HG03571 (cell line): ENCODE results near the gene NT5C3A.
"Not testable (repeated sequence)": the region's sequence is repeated elsewhere in the genome, so short reads cannot be mapped to it uniquely, and the experiment has no call there.

Source experiments
- ATAC-seq: cut with Tn5 transposase; IDR thresholded peaks from one replicate; pipeline ENCODE4 v1.9.1; 2021; ENCODE audit not compliant: unreplicated experiment

Gene NT5C3A

DNA sequence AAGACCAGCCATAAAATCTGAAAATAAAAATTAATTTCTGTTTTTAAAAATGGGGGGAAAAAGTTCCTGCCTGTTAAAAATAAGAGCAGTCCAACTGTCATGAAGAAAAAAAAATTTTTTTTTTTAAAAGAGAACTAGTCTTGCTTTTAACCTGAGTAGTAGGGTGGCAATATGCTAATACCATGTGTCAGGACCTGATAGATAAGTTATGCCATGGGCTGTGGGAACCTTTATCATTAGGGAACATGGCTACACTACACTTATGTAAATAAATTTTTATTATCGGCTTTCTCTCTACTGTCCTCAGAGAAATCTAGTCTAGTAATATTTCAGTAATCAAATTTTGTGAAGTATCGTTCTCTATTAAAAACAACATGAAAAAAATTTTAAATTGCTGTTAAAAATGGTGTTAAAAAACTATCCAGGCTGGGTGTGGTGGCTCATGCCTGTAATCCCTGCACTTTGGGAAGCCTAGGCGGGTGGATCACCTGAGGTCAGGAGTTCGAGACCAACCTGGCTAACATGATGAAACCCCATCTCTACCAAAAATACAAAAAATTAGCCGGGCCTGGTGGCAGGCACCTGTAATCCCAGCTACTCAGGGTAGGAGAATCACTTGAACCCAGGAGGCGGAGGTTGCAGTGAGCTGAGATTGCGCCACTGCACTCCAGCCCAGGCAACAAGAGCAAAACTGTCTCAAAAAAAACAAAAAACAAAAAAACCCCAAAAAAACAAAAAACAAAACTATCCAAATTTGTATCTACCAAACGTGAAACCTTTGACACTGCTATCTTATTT lies 20.7 kb downstream of the NT5C3A start:
- no peak for ATAC-seq

DNA sequence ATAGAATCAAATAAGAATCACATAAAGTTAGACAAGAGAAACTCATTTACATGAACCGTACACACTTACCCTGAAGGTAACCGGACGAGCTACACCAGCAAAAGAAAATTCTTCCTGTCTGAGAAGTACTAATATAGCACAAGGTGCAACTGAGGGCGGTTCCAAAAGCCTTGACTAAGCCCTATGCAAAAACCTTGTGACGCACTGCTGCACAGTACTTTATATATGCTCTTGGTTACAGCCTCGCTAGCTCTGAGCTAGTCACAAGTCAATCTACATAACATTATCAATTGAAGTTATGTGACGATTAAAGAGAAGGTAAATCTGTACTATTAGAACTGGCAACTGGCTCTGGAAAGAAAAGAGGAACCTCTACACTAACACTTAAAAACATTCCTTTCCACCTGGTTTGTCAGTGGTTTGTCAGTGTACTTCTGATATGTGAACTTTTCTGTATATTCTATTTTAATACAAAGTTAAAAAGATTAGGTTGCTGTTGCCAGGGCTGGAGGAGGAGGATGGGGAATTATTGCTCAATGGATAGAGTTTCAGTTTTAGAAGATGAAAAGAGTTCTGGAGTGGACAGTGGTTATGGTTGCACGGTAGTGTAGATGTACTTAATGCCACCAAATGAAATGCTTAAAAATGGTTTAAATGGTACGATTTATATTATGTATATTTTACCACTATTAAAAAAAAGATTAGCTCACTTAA lies 21.6 kb downstream of the NT5C3A start:
- peak; percentile 91 for ATAC-seq

DNA sequence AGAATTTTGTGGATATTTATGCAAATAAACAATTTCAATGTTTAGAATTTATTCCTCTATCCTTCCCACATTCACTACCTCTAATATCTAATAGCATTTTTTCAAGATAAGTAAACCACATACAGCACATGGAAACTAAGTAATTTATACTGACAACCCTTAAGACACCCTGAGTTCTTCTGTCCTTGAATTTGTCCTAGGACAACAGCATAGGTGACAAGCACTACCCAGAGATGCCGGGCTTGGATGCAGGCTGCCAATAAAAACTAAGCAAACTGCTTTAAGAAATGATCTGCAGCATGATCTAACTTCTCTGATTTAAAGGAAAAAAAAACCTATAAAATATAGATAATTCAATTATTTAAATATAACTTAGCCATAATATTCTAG lies 22.7 kb downstream of the NT5C3A start:
- ATAC-seq = no peak

DNA sequence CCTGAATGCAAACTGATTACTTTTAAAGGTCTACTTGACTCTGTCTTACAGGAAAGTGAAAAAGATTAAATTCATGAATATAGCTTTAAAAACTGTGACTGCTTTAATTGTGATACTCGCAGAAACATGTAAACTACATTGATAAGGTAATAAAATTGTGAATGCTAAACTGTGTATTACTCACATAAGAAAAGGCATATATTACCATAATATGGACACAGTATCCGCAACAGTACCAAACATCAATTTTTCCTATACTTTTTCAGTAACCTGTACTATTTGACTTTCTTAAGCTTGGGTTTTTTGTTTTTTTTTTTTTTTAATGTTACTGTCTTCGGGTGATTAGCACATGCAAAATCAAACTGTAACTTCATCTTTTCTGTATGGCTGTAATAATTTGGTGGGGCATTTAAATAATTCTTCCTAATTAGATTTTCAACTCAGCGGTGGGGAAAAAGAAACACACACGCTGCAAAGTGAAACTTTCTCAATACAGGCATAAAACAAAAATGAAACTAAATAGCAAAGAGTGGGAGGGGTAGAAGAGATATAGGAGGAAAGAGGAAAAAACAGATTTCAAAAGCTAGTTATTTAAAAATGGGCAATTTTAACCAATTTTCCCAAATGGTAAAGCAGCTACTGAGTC lies 23.2 kb downstream of the NT5C3A start:
- peak; percentile 32 for ATAC-seq

DNA sequence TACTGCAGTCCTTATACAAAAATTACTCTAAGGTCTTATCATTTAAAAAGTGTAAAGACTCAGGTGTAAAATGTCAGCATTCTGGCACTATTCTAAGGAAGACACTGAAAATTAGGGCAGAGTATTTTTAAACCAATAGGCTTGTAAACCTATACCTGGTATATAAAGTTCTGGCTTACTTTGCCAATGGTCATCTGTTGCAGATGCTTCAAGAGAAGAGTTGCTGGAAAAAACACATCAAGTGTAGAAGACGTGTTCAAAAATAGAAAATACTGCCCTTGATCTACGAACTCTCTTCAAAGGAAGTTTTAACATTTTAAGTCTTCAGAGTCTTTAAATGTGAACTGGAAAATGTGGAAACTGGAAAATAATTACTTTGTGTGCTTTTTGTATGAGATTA lies 23.9 kb downstream of the NT5C3A start:
- no peak for ATAC-seq

DNA sequence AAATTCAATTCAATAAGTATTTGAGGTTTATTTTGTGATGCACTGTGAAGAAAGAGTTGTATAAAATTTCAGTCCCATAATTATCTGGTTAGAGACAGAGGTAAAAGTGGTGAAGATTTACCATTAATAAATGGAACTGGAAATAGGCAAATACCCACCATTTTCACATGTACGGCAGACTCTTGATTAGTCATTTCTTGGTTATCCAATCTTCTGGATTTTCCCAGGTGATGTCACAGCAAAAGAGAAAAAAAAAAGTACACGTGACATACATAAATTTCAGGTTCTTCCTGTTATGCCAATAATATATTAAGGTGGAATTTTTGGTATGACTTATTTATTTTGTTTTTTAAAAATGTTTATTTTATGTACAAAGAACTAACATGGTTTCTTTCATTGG lies 26.8 kb downstream of the NT5C3A start:
- ATAC-seq = no peak

DNA sequence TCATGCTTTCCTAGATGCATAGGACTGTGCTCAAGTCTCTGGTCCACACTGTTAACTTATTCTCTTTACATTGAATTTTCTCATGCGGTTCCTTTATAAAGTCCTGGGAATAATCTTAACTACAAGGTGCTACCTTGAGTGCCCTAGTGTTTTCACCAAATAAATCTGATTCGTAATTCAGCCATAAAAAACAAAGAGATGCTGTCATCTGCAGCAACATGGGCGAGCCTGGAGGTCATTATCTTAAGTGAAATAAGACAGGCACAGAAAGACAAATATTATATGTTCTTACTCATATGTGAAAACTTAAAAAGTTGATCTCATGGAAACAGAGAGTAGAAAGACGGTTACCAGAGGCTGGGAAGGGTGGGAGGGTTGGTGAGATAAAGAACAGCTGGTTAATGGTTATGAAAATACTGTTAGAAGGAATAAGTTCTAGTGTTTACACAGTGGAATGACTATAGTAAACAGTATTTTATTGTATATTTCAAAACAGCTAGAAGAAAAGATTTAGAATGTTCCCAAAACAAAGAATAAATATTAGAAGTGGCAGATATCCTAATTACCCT lies 38.3 kb downstream of the NT5C3A start:
- ATAC-seq = no peak

DNA sequence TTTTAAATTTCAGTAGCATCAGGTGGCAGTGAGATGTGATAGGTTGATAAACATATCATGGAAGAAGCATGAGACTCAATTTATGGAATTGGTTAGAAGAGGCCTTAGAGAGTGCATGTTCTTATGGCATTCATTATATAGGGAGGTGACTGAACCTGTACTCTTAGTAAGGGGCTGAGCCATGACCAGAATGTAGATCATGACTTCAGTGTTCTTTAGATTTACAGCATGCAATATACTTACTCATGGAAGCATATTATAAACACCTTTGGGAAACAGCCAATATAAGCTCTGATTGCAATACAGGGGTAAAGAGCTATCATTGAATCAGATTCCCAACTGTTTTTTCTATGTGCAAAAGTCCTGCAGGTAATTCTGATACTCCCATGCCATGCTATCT lies 50.2 kb downstream of the NT5C3A start:
- ATAC-seq = no peak

DNA sequence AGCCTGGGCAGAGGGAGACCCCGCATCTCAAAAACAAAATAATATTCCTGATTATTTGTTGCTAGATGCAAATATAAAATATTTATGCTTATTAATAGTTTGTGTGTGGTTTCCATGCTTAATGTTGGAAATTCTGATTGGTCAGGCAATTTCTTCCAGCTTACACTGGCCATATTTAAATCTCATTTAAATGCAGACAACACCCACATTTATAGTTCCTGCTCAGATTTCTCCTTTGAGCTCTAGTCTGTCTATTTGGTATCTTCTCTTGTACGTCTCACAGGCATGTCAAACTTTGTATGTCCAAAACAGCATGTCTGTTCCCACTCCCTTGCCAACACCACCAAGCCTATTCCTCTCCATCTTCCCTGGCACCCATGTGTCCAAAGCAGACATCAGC lies 52.8 kb downstream of the NT5C3A start:
- no peak for ATAC-seq

DNA sequence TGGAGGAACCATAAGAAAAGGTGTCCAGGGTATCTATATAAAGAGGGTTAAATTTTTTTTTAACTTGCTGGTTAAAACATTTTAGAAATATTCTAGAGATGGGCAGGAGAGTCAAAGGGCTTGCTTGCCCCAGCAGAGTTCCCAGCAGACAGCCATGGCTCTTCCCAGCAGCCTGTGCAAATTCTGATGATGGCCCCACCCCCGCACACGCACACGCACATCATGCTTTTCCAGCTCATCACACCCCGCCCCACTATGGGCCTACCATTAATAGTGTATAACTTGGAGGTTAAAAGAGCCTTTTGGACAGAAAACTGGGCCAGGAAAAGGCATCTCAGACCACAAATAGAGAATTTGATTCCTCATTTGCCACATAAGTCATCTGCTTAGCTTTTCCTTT lies 56.9 kb downstream of the NT5C3A start:
- not testable (repeated sequence) for ATAC-seq

DNA sequence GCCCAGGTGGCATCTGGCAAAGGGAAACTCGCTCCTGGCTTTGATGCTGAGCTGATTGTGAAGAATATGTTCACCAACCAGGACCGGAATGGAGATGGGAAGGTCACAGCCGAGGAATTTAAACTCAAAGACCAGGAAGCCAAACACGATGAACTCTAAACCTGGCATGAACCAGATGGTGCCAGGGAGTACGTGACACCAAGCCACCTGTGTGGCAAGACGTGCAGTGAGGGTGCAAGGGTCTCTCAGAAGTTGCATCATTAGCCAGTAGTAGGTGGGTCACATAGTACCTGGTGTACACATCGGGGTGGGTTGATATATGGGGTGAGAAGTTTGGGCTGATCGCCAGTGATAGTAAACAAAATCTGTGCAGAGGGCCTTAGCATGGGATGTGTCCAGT lies 57.4 kb downstream of the NT5C3A start:
- ATAC-seq = not testable (repeated sequence)

DNA sequence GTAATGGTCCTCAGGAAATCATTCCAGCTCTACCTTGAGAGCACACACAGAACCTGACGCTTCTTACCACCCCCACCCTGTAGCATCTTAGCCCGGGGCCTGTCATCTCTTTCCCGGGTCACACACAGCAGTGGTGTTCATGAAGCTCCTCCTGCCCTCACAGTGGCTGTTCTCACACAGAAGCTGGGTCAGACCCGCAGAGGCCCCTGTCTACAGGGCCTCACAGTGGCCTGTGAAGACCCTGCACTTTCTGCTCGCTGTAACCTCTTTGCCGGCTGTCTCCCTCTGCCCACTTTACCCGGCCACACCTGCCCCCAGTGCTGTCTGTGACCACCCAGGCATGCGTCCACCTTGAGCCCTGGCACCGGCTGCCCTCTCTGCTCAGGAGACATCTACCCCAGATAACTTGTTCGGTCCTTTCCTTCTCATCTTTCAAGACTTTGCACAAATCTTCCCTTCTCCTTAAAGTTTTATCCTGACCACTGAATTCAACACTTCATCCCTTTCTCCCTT lies 58.4 kb downstream of the NT5C3A start:
- not testable (repeated sequence) for ATAC-seq

DNA sequence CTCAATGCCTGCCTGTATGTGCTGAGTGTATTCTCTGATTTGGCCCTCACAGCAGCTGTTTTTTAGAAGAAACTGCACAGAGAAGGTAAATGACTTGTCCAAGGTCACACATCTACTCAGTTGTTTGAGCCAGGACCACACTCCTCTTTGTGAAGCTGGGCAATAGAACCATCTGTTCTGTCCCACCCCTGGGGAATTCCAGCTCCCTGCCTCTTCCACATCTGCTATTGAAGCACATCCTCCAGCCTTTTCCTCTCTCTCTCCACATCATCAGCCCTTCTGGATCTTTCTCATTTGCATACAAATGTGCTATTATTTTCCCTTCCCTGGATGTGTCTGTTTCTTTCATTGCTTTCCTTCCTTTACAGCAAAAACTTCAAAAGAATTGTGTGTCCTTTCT lies 59.5 kb downstream of the NT5C3A start:
- not testable (repeated sequence) for ATAC-seq

DNA sequence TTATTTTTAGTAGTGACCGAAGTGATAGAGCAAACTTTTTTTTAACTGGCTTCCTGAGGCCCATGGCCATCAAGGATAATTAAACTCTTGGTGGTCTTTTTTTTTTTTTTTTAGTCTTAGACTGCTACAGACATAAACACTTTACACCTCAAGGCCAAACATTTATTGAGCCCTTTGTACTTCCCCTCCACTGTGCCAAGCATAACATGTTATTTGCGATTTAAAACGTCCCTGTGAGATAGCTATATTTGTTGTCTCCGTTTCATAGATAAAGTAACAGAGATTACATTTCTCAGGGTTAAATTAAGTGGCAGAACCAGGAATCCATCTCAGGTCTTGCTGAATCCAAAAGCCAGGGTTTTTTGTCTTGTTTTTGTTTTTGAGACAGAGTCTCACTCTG lies 63.2 kb downstream of the NT5C3A start:
- not testable (repeated sequence) for ATAC-seq

DNA sequence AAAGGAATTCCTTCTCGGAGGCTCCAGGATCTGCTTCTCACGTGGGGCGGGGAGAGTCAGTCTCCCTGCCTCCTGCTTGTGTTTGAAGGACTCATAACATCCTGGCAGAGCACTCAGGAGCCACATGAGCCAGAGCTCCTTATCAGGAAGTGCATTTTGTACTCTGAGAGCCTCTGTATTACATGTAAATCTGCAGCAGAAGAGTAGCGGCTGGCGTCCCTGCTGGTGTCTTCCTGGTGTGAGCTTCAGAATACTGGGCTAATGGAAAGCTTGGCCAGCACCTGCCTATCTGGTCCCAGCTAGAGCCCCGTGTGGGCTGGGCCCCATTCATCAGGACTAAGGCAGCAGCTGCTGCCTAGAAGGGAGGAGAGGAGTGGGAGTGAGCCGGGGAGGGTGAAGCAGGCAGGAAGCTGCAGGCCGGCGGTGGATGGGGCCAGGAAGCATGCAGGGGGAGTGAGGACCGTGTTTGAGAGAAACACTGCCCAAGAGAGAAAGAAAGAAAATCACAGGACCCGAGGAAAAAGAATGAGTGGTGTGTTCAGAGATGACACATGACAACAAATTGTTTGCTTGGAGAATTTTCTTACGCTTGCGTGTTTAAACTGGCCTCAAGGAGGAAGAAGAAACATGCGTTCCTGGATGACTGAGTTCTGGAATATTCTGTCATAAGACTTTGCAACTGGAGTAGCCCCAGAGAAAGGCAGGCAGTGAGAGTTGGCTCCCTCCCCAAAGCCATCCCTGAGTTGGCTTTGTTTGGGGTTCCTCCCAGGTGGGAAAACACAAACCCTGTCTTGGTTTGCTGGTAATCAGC lies 64.0 kb downstream of the NT5C3A start:
- peak; percentile 63 for ATAC-seq

DNA sequence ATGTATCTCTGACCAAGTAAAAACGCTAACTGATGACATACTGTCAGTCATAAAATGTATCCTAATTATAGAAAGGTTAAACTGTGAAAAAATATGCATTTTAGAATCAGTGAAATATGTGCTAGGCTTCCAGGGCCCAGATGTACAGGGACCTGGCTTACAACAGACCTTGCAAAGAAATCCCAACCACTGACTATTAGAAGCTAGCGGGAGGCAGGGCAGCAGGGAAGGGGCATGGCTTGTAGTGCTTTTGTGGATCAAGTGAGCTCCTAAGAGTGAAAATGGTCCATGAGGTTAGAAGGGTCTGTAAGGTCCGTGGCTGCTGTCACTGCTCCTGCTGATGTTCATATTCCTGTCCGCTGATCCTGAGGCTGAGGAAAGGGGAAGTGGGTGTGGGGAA lies 64.6 kb downstream of the NT5C3A start:
- ATAC-seq = not testable (repeated sequence)

DNA sequence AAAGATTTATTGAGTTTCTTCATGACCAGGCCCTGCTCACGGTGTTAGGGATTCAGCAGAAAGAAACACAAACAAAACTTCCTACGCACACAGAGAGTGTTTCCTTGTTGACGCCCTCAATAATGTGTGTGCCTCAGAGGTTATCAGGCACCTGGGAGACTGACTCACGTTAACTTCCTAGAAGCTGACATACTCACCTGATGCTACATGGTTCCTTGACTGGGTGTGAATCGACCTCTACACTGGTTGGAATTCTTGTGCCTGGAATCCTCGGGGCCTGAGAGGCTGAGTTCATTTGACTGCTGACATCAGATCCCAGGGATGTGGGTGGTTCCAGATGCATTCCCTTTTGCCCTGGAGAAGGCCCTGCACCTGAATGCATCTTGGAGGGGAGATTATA lies 69.8 kb downstream of the NT5C3A start:
- ATAC-seq = not testable (repeated sequence)

DNA sequence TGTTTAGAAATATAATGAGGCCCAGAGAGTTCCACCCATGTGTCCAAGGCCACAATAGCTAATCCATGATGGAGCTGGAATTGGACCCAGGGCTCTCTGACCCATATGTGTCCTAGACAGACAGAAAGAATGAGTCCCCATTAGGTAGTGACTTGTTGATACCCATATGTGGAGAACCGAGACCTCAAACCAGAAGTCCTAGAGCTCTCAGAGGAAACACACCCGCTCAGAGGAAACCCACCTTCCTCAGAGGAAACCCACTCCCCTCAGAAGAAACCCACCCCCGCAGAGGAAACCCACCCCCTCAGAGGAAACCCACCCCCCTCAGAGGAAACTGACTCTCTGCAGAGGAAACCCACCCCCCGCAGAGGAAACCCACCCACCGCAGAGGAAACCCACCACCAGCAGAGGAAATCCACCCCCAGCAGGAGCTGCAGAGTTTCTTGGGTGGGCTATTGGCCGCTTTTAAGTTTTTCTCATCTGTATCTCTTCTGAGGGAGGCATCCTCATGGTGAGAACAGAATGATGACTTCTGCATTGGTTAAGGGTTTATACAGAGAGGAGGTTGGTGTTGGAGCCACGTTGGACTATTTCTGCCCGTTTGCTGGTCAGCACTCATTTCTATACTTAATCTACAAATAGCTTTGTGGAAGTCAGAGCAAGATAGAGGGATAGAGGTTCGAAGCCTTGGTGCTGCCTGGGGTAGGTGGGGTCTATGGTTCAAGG lies 70.4 kb downstream of the NT5C3A start:
- not testable (repeated sequence) for ATAC-seq

DNA sequence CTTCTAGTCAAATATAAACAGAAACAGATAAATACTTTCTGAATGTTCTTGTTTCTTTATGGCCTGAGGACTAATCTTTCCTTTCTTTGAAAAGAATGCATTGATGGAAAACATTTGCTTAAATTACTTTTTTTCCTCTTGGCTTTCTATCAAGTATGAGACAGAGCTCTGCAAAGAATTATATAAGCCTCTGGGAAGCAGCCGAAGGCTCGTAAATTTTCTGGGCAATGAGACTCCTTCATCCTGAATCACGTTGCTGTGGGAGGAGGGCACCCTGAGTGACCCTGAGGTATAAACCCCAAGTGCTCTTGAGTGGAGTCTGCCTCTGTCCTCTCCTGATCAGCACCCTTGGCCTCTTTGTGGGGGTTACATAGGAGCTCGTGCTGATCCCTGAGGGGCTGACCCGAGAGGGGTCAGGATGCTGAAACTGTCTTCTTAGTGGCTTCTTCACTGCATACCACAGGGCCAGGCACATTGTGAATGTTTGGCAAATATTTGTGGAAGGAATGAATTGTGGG lies 71.4 kb downstream of the NT5C3A start:
- not testable (repeated sequence) for ATAC-seq

DNA sequence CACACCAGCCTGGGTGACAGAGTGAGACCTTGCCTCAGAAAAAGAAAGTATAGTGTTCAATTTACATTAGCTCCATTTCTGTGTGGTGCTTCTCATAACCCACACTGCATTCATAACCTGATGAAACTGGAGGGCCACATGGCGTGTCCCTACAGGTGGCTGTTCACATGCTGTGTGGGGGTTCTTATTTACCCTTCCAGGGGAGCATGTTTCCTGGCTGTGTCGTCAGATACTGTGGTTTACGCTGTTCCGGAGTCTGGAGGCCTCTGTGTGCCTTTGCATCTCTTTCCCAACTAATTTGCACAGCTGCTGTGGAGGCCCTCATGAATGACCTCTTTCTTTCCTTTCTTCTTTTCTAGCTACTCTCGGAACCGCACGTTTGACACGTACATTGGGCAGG lies 74.4 kb downstream of the NT5C3A start:
- peak; percentile 63 for ATAC-seq
